Stimulated activated CD8-positive, alpha-beta memory T cell treated with anti-CD3 and anti-CD28 coated beads, Interleukin-2, amount 100 ng/mL, for 1 hour (primary cell): ENCODE data around the gene MRPS18C.

Experiments
- DNase-seq, 2 donors: peaks; one replicate each; pipeline ENCODE4 v3.0.0-alpha.2; 2020; ENCODE audit warnings: low read depth in 2 of 2

MRPS18C gene

GRCh38 chr4:83455281-83456183, at the start of gene MRPS18C, which contains the start of gene HELQ:
Gene MRPS18C, plus strand, starts transcription at chr4:83456058. Its CDS starts 20 bp downstream, at chr4:83456078.
Gene HELQ, minus strand, starts transcription at chr4:83455823. Its CDS starts 130 bp downstream, at chr4:83455693.
- peak; percentile 85 to 91 for DNase-seq

GRCh38 chr4:83408908-83409307, 47.0 kb upstream of the MRPS18C start:
- no peak for DNase-seq

GRCh38 chr4:83413676-83414075, 42.2 kb upstream of the MRPS18C start:
- DNase-seq: no peak

GRCh38 chr4:83417566-83417965, 38.3 kb upstream of the MRPS18C start:
- DNase-seq: no peak

- DNase-seq: no peak
Observed at GRCh38 chr4:83418211-83418610, 37.6 kb upstream of the MRPS18C start.

- no peak for DNase-seq
Observed at GRCh38 chr4:83431200-83431599, 24.7 kb upstream of the MRPS18C start.

- DNase-seq: no peak
Observed at GRCh38 chr4:83436680-83437079, 19.2 kb upstream of the MRPS18C start.

- no peak for DNase-seq
Observed at GRCh38 chr4:83438719-83439118, 17.1 kb upstream of the MRPS18C start.

- DNase-seq: no peak
Observed at GRCh38 chr4:83440148-83440814, 15.6 kb upstream of the MRPS18C start.

GRCh38 chr4:83440899-83441298, 15.0 kb upstream of the MRPS18C start:
- no peak for DNase-seq

GRCh38 chr4:83449009-83449408, 6.8 kb upstream of the MRPS18C start:
- no peak for DNase-seq

GRCh38 chr4:83454686-83455085, 1.2 kb upstream of the MRPS18C start:
- no peak for DNase-seq

- DNase-seq: no peak
Observed at GRCh38 chr4:83456184-83456501, 285 bp downstream of the MRPS18C start.

GRCh38 chr4:83473423-83473822, 17.6 kb downstream of the MRPS18C start:
- DNase-seq: no peak

GRCh38 chr4:83473966-83474365, 18.1 kb downstream of the MRPS18C start:
- DNase-seq: no peak

- DNase-seq: peak; percentile 90
Observed at GRCh38 chr4:83484500-83485461, 28.9 kb downstream of the MRPS18C start, which contains the start of gene ABRAXAS1. Gene ABRAXAS1, minus strand, starts transcription at chr4:83485100. Its CDS starts 28 bp downstream, at chr4:83485072.

- no peak for DNase-seq
Observed at GRCh38 chr4:83486457-83487129, 30.7 kb downstream of the MRPS18C start.

GRCh38 chr4:83489711-83490326, 34.0 kb downstream of the MRPS18C start:
- DNase-seq: no peak

GRCh38 chr4:83490876-83491450, 35.1 kb downstream of the MRPS18C start:
- no peak for DNase-seq
